Left lung (tissue), 10 donors: ENCODE results near the gene NFATC1. TPM values are rescaled to one million over a fixed set of nuclear protein-coding genes. Genes with fewer than 3 reads are reported as not detected.

Source experiments
- ATAC-seq: fragments of 200-7000 bp; cut with Tn5 transposase; one replicate; pipeline ENCODE4 v1.9.1; 2020; ENCODE audit warnings: moderate library complexity
- DNase-seq, 4 donors: peaks; one replicate each; pipeline ENCODE4 v3.0.0-alpha.2; 2013 to 2020
- H3K27ac ChIP-seq, 2 donors: fragments of 200-600 bp; sonication (generic) in 1 of 2; one replicate each; pipeline versions ENCODE4 v1.5.0 to v1.8.0; 2020 to 2021
- H3K27me3 ChIP-seq, 2 donors: fragments of 200-600 bp; sonication (generic) in 1 of 2; one replicate each; pipeline versions ENCODE4 v1.5.0 to v1.8.0; 2020 to 2021
- H3K36me3 ChIP-seq, 2 donors: fragments of 200-600 bp; sonication (generic) in 1 of 2; one replicate each; pipeline versions ENCODE4 v1.5.0 to v1.8.0; 2020 to 2021
- H3K4me1 ChIP-seq, 2 donors: fragments of 200-600 bp; one replicate each; pipeline ENCODE4 v1.8.0; 2021
- H3K4me3 ChIP-seq, 2 donors: fragments of 200-600 bp; sonication (generic) in 1 of 2; one replicate each; pipeline versions ENCODE4 v1.5.0 to v1.8.0; 2020 to 2021; ENCODE audit warnings: mild to moderate bottlenecking in 1 of 2
- H3K9me3 ChIP-seq, 2 donors: fragments of 200-600 bp; sonication (generic) in 1 of 2; one replicate each; pipeline versions ENCODE4 v1.5.0 to v1.8.0; 2020 to 2021
- intact Hi-C, 2 donors: fragments of 100-400 bp; cut with DNase I; formaldehyde crosslinking; loops; one replicate each; pipeline versions ENCODE4 v1.11.2 to v1.14.2; 2022
- polyA plus RNA-seq, 6 donors: library from polyadenylated mRNA; unstranded; fragments of 120-200 nt; gene quantifications; one replicate each; pipeline ENCODE4 v1.2.1, GENCODE V29; 2013; ENCODE audit not compliant: insufficient read length in 6 of 6
- total RNA-seq, 2 donors: library from RNA; stranded (reverse); fragmentation: NEBNext Ultra II Directional; extraction: Animal tissue kit (Norgen Biotek cat#: 25700); gene quantifications; one replicate each; pipeline ENCODE4 v1.2.1, GENCODE V29; 2021
- TF ChIP-seq, protein P1 (sequence below), 2 donors: fragments of 200-600 bp; sonication (generic) in 1 of 2; IDR thresholded peaks; one replicate each; pipeline versions ENCODE4 v1.5.0 to v1.8.0; 2021; ENCODE audit warnings: antibody characterized with exemption in 2 of 2
- donor health status: DM: no; HTN: yes; CAD: no.
- donor health status: DM: no; HTN: no; CAD: no.

NFATC1 gene
- total and polyA plus RNA-seq, 8 donors, result 6.5 to 17.1 (median 8.0) TPM

GRCh38 chr18:79396431-79397246 lies 909 bp downstream of the NFATC1 start:
- TF ChIP-seq, protein P1, sequence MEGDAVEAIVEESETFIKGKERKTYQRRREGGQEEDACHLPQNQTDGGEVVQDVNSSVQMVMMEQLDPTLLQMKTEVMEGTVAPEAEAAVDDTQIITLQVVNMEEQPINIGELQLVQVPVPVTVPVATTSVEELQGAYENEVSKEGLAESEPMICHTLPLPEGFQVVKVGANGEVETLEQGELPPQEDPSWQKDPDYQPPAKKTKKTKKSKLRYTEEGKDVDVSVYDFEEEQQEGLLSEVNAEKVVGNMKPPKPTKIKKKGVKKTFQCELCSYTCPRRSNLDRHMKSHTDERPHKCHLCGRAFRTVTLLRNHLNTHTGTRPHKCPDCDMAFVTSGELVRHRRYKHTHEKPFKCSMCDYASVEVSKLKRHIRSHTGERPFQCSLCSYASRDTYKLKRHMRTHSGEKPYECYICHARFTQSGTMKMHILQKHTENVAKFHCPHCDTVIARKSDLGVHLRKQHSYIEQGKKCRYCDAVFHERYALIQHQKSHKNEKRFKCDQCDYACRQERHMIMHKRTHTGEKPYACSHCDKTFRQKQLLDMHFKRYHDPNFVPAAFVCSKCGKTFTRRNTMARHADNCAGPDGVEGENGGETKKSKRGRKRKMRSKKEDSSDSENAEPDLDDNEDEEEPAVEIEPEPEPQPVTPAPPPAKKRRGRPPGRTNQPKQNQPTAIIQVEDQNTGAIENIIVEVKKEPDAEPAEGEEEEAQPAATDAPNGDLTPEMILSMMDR (IDR thresholded peaks at IDR 0.05), result no peak
- intact Hi-C loops, result no loop called here
- peak overlapping the region; percentile 44 to 51 for H3K4me3 ChIP-seq
- peaks cover 16 to 74% of the 10 kb centered on the region in 2 donors for H3K4me1 ChIP-seq
- DNase-seq (peak in 3 of 4 donors; percentile 46 to 87 (median 62)), ATAC-seq (peak; percentile 3)
- H3K36me3 ChIP-seq, result no peaks in the 10 kb centered on the region
- no peaks in the 10 kb centered on the region for H3K9me3 ChIP-seq
- H3K27me3 ChIP-seq, result peaks cover 0 to 79% of the 10 kb centered on the region in 2 donors
- H3K27ac ChIP-seq, result peak overlapping the region; percentile 70 to 77

GRCh38 chr18:79397247-79397829 lies 1.6 kb downstream of the NFATC1 start:
- Histone ChIP-seq H3K27me3 (peaks cover 0 to 72% of the 10 kb centered on the region in 2 donors), H3K4me1 (peaks cover 16 to 81% of the 10 kb centered on the region in 2 donors), H3K4me3 (peak overlapping the region in 1 of 2 donors; percentile 51), H3K27ac (no peak overlapping the region), H3K9me3 (no peaks in the 10 kb centered on the region), H3K36me3 (no peaks in the 10 kb centered on the region)
- intact Hi-C loops, result no loop called here
- peak in 2 of 4 donors; percentile 29 to 71 for DNase-seq
- TF ChIP-seq, protein P1 (IDR thresholded peaks at IDR 0.05), result no peak
- no peak for ATAC-seq

DNA sequence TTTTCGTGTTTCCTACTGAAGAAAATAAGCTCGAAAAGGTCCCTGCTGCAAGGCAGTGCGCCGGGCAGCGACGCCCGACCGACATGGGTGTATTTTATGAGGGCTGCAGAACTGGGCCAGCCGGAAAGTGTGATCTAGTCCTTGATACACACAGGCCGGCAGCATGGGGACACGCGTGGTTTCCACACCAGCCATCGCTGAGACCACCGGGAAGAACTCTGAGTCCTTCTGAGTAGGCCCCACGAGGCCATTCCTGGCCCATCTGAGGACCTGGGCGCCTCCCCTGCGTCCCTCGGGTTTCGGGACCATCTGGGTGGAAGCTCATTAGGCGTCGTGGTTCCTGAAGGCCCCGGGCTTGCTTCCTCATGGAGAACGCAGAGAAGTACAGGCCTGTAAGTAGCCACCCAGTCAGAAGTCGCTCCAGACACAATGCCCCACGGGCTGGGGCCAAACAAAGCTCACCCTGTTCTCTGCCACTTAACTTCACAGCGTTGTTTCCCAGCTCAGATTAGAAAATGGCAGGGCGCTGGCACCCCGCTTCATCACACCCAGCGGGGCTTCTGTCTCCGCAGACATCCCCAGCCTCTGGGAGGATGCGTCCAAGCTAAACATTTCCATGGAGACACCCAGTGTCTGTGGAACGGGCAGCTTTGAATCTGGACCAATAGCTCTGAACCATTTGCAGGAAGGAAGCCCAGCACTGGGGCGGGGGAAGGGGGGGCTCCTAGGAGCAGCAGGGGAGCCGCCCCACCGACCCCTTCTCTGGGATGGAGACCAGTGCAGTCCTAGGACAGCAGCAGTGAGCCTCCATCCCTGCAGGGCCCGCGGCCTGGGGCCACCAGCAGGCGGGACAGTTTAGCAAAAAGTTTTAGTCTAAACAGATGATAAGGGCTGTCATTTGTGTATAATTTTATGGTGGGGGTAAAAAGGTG lies 2.4 kb downstream of the NFATC1 start:
- DNase-seq (peak in 2 of 4 donors; percentile 36 to 71), ATAC-seq (no peak)
- no peak overlapping the region for H3K27ac ChIP-seq
- TF ChIP-seq, protein P1 (IDR thresholded peaks at IDR 0.05), result no peak
- no peaks in the 10 kb centered on the region for H3K9me3 ChIP-seq
- no peak overlapping the region for H3K4me3 ChIP-seq
- peaks cover 16 to 84% of the 10 kb centered on the region in 2 donors for H3K4me1 ChIP-seq
- no peaks in the 10 kb centered on the region for H3K36me3 ChIP-seq
- H3K27me3 ChIP-seq, result peaks cover 0 to 64% of the 10 kb centered on the region in 2 donors
- intact Hi-C loops, result no loop called here

DNA sequence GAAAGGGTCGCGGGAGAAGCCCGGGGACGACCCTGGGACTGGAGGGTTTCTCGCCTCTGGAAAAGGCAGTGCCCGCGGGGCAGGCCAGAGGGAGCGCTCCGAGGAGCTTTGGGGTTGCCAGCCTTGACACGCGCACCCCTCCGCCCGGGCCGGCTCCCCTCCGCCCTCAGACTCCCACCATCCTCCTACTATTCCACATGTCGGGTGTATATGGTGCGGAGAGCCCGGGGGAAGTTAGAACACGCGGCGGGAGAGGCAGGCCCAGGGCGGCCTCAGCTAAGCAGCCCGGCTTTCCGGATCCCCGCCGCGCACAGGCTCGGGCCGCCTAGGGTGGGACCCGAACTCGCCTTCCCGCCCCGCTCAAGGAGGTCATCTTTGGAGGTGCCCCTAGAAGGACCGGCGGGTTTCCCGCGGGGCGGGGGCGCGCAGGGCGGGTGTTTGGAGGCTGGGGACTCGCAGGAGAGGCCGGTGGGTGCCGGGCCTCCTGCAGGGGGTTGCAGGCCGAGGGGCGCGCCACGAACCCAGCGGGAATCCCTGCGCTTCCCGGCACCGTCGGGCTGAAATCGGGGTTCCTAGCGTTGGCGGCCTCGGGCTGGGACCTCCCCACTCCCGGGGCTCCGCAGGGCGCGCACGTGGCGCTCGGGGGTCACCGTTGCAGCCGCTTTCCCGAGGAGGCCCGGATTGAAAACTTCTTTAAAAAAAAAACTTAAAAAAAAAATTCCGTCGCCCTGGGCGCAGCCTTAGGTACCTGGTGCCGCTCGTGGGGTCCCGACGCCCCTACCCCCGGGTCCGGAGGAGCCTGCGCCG lies 3.7 kb downstream of the NFATC1 start:
- peak; percentile 4 for ATAC-seq
- peaks cover 0 to 51% of the 10 kb centered on the region in 2 donors for H3K27me3 ChIP-seq
- intact Hi-C loops, result no loop called here

More for the DNA sequence above, 3.7 kb downstream of the NFATC1 start:
- H3K36me3 ChIP-seq, result no peaks in the 10 kb centered on the region
- no peaks in the 10 kb centered on the region for H3K9me3 ChIP-seq
- TF ChIP-seq, protein P1 (IDR thresholded peaks at IDR 0.05), result no peak
- H3K4me3 ChIP-seq, result peak overlapping the region; percentile 75 to 76
- peak overlapping the region; percentile 74 to 80 for H3K27ac ChIP-seq
- H3K4me1 ChIP-seq, result peaks cover 18 to 85% of the 10 kb centered on the region in 2 donors
- DNase-seq, result peak in 2 of 4 donors; percentile 35 to 88
